Lower leg skin (tissue), 4 donors: ENCODE measurements around the gene CDC42. TPM values are rescaled to one million over a fixed set of nuclear protein-coding genes. Genes with fewer than 3 reads are reported as not detected.
A peak's percentile ranks its signal among the peaks of the same experiment; 100 is the strongest.

Source experiments
- DNase-seq, 2 donors: peaks; one replicate each; pipeline ENCODE4 v3.0.0-alpha.2; 2019; ENCODE audit warnings: low spot score in 2 of 2
- H3K4me3 ChIP-seq: fragments of 200-600 bp; sonication (generic); 2 replicates; pipeline ENCODE4 v1.5.1; 2017; ENCODE audit warnings: mild to moderate bottlenecking, low read depth; ENCODE audit not compliant: poor library complexity, severe bottlenecking
- POLR2A ChIP-seq, 2 donors: fragments of 450-650 bp; IDR thresholded peaks; one replicate each; pipeline ENCODE4 v1.6.1; 2016 to 2017; ENCODE audit warnings: antibody characterized with exemption in 2 of 2, mild to moderate bottlenecking in 1 of 2, moderate library complexity in 1 of 2
- WGBS, 2 donors: methylation state at CpG; one replicate each; pipeline ENCODE4 v1.1.5; 2018; 5-methylcytosine and 5-hydroxymethylcytosine counted together
- intact Hi-C: fragments of 100-400 bp; cut with DNase I; formaldehyde crosslinking; loops from one replicate; pipeline ENCODE4 v1.15.0; 2023; ENCODE audit warnings: low total_unique reads
- total RNA-seq, 4 donors: library from RNA; depleted of rRNA; stranded (reverse); fragments of >200 nt; gene quantifications; one replicate each; pipeline ENCODE4 v1.1.0, GENCODE V29; 2016
- TF ChIP-seq, protein P1 (sequence below), 3 donors: fragments of 450-650 bp; IDR thresholded peaks; one replicate each; pipeline ENCODE4 v1.5.1; 2016; ENCODE audit warnings: antibody characterized with exemption in 3 of 3, mild to moderate bottlenecking in 3 of 3, moderate library complexity in 2 of 3

Gene CDC42
- total RNA-seq, 4 donors from 2014 or later: 162 to 226 (median 203) TPM

DNA sequence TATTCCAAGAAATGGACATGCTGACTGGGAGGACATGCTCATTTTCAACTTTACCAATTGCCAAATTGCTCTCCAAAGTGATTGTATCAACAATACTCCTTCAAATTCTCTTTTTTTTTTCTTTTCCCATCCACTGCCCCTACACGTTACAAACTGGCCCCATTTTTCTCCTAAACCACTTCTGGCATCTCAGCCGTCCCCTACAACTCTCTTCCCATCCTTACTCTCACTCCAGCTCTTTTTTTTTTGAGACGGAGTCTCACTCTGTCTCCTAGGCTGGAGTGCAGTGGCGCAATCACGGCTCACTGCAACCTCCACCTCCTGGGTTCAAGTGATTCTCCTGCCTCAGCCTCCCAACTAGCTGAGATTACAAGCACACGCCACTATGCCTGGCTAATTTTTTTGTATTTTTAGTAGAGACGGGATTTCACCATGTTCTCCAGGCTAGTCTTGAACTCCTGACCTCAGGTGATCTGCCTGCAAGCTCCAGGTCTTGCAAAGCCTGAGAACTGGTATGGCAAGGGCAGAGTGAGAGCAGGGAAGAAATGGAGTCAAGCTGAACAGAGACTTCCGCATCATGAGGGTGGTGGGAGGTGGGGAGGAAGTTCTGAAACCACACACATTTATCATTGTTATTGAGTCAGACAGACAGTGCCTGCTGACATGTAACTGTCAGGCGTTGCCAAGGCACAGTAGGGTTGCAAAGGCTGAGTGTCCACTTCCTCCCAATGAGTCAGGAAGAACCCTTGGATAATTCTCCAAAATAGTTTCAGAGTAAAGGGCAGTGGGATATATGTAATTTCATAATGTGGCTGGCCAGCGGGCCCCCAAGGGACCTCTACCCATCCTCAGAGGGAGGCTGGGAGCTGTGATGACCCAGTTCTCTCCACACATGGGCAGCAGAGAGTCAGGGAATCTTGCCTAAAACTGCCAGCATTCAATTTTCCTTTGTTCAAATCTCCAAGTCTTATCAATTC lies 33.6 kb upstream of the CDC42 start:
- no peak for DNase-seq
- WGBS, 2 donors: 55 to 64% methylated on average over 10 of the region's 10 CpGs

DNA sequence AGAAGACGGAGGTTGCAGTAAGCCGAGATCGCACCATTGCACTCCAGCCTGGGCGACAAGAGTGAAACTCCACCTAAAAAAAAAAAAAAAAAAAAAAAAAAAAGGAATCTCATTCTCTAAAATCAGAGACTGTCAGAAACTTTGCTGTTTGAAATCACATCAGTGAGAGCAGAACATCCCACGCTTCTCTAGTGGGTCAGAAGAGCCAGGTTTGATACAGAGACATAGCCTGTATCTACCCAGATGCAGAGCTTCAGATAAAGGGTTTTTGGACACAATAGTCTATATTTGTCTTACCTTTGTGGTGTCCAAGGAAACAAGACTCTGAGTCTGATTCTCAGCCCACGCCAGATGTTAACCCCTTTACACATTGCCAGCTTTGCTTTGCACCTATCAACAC lies 31.4 kb upstream of the CDC42 start:
- WGBS, 2 donors: 87 to 88% methylated on average over 6 of the region's 6 CpGs
- no peak for DNase-seq

More for the DNA sequence above, 33.6 kb upstream of the CDC42 start:
- H3K4me3 ChIP-seq: no peak overlapping the region
- intact Hi-C loops: no loop called here
- no peak for TF ChIP-seq POLR2A (IDR thresholded peaks at IDR 0.05)
- TF ChIP-seq, protein P1, sequence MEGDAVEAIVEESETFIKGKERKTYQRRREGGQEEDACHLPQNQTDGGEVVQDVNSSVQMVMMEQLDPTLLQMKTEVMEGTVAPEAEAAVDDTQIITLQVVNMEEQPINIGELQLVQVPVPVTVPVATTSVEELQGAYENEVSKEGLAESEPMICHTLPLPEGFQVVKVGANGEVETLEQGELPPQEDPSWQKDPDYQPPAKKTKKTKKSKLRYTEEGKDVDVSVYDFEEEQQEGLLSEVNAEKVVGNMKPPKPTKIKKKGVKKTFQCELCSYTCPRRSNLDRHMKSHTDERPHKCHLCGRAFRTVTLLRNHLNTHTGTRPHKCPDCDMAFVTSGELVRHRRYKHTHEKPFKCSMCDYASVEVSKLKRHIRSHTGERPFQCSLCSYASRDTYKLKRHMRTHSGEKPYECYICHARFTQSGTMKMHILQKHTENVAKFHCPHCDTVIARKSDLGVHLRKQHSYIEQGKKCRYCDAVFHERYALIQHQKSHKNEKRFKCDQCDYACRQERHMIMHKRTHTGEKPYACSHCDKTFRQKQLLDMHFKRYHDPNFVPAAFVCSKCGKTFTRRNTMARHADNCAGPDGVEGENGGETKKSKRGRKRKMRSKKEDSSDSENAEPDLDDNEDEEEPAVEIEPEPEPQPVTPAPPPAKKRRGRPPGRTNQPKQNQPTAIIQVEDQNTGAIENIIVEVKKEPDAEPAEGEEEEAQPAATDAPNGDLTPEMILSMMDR (IDR thresholded peaks at IDR 0.05): no peak

DNA sequence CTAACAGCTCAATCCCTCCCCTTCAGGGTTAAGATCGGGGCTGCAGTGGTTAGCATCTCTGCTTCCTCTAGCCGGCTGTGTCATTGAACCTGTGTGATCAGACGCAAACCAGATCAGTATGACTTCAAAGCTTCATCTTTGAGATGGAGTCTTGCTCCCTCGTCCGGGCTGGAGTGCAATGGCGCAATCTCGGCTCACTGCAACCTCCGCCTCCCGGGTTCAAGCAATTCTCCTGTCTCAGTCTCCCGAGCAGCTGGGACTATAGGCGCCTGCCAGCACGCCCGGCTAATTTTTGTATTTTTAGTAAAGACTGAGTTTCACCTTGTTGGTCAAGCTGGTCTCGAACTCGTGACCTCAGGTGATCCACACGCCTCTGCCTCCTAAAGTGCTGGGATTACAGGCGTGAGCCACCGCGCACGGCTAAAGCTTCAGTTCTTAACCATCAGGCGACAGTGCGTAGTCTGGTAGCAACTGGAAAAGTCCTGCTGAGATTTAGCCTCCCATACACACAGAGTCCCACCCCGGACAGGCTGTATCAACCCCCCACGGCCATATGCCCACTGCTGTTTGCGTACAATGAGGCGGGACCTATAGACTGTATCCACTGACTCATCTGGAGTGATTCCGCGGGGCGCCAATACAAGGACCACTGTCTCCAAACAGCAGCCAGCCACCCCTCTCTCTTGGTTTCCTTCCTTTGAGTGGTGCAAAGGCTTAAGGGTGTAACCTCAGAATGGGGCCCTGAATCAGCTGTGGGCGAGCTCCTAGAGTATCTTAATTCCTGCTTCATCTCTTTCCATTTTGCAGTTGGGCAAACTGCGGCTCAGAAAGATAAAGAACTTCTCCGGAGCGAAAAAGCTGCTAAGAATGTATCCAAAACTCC lies 27.8 kb upstream of the CDC42 start:
- TF ChIP-seq, protein P1 (IDR thresholded peaks at IDR 0.05): no peak
- no peak for TF ChIP-seq POLR2A (IDR thresholded peaks at IDR 0.05)
- intact Hi-C loops: no loop called here
- 2 to 3% methylated on average over 33 of the region's 33 CpGs for WGBS, 2 donors
- peak; percentile 51 to 92 for DNase-seq
- peak overlapping the region; percentile 19 for H3K4me3 ChIP-seq

More for the DNA sequence above, 31.4 kb upstream of the CDC42 start:
- TF ChIP-seq, protein P1 (IDR thresholded peaks at IDR 0.05): no peak
- no peak for TF ChIP-seq POLR2A (IDR thresholded peaks at IDR 0.05)
- intact Hi-C loops: no loop called here
- no peak overlapping the region for H3K4me3 ChIP-seq

DNA sequence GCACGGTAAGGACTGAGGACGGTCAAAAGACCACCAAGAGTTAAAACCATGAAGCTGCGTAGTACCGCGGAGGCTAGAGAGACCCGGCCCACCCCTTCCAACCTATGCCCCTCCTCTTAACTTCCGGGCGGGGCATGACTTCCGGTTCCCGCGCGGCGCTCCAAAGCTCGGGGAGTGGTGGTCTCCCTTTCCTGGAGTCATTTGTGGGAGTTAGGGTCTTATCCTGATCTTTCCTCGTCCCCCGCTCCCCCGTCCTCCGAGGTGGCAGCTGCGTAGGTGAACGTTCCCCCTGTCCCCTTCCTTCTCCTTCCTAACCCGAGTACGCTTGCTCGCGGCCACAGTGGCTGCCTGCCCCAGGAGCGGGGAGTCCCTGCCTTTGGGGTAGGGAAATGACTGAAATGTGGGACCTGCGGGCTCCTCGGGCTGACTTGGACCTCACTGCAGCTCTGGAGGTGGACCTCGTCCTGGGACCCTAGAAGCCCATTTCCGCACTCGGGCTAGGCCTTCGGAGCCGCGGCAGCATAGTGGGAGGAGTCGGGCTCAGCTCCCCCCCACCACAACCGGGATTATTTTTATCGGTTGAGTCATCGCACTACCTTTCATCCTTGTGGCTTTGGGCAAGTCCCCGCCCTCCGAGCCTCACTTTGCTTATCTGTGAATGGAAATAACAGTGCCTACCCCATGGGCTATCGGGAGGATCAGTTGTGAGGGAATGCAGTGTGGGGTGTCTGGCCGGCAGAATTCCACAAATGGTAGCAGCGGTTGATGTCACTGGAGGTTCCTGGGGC lies 26.9 kb upstream of the CDC42 start:
- intact Hi-C loops: no loop called here
- 0% methylated on average over 37 to 42 of the region's 42 CpGs for WGBS, 2 donors
- TF ChIP-seq, protein P1 (IDR thresholded peaks at IDR 0.05): no peak
- TF ChIP-seq POLR2A (IDR thresholded peaks at IDR 0.05): peak in 1 of 2 donors; percentile 53
- DNase-seq: peak; percentile 83 to 95
- H3K4me3 ChIP-seq: peak overlapping the region; percentile 92

DNA sequence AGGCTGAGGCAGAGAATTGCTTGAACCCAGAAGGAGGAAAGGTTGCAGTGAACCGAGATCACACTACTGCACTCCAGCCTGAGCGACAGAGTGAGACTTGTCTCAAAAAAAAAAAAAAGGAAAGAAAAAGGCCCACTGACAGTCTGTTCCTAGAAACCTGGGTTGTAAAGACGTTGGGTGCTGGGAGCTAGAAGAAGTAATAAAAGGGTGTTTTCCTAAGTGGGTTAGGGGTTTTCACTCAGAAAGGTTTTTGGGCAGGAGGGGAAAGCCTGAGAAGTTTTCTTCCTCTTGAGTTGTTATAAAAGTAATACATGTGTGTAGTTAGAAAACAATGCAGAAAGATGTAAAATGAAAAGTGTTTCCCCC lies 25.6 kb upstream of the CDC42 start:
- DNase-seq: no peak
- intact Hi-C loops: no loop called here
- 75 to 83% methylated on average over 3 of the region's 3 CpGs for WGBS, 2 donors
- TF ChIP-seq, protein P1 (IDR thresholded peaks at IDR 0.05): no peak
- TF ChIP-seq POLR2A (IDR thresholded peaks at IDR 0.05): no peak
- H3K4me3 ChIP-seq: no peak overlapping the region
